Activated gamma-delta T cell treated with Interleukin-2 at 50 U/mL for 16 hours (primary cell): ENCODE data around the gene RSF1.

Source experiments
- DNase-seq: peaks from one replicate; pipeline ENCODE4 v3.0.0-alpha.2; 2020

Gene RSF1

GRCh38 chr11:77749232-77749631 lies 71.3 kb downstream of the RSF1 start:
- no peak for DNase-seq

GRCh38 chr11:77748266-77748665 lies 72.3 kb downstream of the RSF1 start:
- DNase-seq: no peak

- DNase-seq: no peak
Observed at GRCh38 chr11:77747381-77747969, 73.0 kb downstream of the RSF1 start.

DNA sequence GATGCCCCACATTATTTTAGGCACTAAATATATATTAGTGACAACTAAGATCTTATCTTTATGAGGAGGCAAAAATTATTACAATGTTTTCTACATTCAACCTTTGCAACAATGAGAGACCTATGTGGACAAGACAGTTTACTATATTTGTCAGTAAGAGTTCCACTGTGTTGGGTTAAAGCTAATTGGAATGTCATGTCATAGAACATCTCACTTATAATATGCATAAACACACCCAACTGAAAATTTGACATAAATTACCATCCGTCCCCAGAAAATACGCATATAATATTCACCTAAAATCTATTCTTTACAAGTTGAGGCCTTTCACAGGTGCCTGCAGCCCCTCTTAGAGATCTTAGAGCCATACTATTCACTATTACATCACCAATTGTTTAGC lies 84.0 kb downstream of the RSF1 start:
- DNase-seq: no peak

GRCh38 chr11:77734890-77735289 lies 85.6 kb downstream of the RSF1 start:
- DNase-seq: no peak

DNA sequence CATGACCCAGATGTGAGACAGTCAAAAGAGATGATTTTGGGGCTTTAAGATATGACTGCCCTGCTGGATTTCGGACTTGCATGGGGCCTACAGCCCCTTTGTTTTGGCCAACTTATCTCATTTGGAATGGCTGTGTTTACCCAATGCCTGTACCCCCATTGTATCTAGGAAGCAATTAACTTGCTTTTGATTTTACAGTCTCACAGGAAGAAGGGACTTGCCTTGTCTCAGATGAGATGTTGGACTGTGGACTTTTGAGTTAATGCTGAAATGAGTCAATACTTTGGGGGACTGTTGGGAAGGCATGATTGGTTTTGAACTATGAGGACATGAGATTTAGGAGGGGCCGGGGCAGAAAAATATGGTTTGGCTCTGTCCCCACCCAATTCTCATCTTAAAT lies 88.4 kb downstream of the RSF1 start:
- no peak for DNase-seq

GRCh38 chr11:77730789-77731188 lies 89.7 kb downstream of the RSF1 start:
- DNase-seq: no peak

- DNase-seq: no peak
Observed at GRCh38 chr11:77729063-77729462, 91.5 kb downstream of the RSF1 start.

GRCh38 chr11:77728203-77728786 lies 92.2 kb downstream of the RSF1 start:
- no peak for DNase-seq

GRCh38 chr11:77726524-77726923 lies 94.0 kb downstream of the RSF1 start:
- DNase-seq: no peak

GRCh38 chr11:77725433-77725832 lies 95.1 kb downstream of the RSF1 start:
- no peak for DNase-seq

- no peak for DNase-seq
Observed at GRCh38 chr11:77724636-77725035, 95.9 kb downstream of the RSF1 start.

GRCh38 chr11:77723024-77723423 lies 97.5 kb downstream of the RSF1 start:
- DNase-seq: no peak

GRCh38 chr11:77710358-77710757 lies 110.2 kb downstream of the RSF1 start:
- DNase-seq: no peak

DNA sequence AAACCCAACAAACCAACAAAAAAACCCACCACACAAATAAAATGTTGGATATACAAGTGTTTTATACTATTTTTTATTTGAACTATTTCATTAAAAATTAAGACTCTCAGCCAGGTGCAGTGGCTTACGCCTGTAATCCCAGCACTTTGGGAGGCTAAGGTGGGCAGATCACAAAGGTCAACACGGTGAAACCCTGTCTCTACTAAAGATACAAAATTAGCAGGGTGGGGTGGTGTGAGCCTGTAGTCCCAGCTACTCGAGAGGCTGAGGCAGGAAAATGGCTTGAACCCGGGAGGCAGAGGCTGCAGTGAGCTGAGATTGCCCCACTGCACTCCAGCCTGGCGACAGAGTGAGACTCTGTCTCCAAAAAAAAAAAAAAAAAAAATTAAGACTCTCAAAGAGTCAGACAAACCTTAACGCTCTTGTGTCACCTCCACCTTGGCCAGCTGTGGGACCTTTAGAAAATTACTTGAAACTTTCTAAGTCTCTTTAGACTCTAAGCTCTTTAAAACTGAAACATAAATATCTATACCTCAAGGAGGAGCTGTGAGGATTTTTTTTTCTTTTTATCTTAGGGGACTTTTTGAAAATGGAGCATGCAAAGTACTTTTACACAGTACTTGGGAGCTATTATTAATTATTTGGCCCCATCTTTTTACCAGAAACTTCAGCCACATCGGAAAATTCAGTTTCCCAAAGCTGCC lies 114.5 kb downstream of the RSF1 start:
- DNase-seq: no peak

DNA sequence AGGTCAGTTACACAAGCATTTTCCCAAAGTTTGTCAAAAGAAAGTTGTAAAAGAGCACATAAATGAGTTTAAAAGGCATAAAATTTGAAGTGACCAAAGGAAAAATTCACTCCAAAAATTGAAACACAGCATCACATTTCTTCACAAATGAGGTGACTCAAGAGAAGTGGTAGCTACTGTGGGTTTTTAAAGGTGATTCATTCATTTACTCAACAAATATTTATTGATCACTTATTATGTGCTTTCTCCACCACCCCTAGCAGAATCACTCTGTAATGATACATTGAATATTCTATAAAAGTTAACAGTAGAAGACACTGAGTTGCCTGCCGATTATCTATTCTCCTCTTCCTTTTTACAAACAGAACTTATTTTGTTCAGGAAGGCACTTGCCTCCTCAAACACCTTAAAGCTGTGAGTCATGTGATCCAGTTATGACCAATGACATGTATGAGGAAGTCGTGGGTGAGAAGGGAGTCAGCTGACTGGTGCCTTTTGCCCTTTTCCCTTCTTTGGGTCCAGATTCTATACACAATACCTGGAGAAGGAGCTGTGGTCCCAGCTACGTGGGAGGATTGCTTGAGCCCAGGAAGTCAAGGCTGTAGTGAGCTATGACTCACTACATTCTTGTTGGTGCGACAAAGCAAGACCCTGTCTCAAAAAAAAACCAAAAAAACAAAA lies 115.2 kb downstream of the RSF1 start:
- DNase-seq: no peak

DNA sequence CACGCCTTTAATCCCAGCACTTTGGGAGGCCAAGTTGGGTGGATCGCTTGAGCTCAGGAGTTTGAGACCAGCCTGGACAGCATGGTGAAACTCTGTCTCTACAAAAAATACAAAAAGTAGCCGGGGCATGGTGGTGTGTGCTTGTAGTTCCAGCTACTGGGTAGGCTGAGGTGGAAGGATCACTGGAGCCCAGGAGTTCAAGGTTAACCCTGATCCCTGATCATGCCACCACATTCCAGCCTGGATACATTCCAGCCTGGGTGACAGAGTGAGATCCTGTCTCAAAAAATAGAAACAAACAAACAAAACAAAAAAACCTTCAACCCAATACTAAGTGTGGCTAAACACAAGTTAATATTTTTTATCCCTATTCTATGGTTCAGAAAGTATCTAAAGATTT lies 116.5 kb downstream of the RSF1 start:
- no peak for DNase-seq

DNA sequence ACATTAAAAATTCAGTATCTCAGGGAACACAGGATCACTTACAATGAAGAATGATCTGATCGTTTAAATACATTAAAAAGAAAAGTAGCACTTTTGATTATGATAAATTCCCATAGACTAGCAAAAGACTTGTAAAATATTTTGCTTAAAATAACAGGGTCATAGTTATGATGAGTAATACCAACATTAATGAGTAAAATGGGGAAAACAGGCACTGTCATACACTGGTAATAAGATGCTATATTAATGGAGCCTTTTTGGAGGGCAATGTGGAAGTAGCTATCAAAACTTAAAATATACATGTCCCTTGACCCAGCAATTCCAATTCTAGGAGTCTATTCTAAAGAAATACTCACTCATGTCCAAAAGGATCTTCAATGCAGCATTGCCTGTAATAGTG lies 121.1 kb downstream of the RSF1 start:
- DNase-seq: no peak

DNA sequence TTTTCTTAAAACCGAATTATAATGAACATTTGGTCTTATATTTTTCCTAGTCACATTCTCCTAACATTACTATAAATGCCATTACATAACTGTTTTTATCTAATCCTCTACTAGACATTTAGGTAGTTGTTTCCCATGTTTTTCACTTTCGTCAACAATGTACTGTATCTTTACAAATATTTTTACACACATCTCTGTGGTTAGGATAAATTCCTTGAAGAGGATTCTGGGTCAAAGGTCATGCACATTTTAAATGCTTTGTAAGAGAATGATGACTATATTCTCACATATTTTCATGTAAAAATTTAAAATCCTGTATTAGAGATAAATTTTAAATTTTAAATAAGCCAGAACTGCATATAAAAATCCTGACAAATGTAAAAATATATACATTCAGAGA lies 121.6 kb downstream of the RSF1 start:
- no peak for DNase-seq

DNA sequence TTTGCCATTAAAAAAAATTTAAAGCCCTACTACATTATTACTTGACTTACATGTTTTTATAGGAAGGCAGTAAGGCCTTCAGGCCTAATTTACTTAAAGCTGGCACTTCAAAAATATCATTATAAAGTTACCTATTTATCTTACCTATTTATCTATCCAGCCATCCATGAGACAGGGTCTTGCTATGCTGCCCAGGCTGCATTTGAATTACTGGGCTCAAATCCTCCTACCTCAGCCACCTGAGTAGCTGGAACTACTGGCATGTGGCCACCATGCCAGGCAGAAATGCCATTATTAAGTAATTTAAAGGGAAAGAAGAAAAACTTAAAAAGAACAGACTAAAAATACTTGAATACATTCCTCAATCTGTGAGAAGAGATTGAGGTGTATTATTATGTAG lies 122.7 kb downstream of the RSF1 start:
- DNase-seq: no peak

DNA sequence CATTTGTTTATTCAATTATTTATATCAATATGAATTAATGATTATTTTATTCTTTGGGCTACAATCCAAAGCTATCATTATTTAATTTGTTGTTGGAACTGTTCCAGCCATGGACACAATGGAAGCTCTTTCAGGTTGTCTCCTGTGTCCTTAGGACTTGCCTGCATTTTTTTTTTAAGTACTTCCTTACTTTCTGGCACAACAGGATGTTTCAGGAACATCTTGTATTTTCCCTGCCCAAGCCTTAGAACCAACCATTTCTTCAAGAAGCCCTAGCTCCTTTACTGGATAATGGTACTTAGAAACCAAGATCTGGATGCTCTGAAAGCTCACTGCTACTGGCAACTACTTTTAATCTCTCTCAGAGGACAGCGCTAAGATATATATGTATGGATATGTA lies 125.1 kb downstream of the RSF1 start:
- no peak for DNase-seq

DNA sequence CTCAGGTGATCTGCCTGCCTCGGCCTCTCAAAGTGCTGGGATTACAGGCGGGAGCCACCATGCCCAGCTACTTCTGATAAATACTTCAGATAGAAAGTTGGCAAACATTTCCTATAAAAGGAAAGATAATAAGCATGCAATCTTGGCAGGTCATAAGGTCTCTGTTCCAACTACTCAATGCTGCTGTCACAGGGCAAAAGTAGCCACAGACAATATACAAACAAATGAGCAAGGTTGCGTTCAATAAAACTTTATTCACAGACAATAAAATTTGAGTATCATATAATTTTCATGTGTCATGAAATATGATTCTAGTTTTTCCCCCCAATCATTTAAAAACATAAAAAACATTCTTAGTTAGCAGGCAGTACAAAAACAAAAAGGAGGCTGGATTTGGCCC lies 129.9 kb downstream of the RSF1 start:
- DNase-seq: no peak

DNA sequence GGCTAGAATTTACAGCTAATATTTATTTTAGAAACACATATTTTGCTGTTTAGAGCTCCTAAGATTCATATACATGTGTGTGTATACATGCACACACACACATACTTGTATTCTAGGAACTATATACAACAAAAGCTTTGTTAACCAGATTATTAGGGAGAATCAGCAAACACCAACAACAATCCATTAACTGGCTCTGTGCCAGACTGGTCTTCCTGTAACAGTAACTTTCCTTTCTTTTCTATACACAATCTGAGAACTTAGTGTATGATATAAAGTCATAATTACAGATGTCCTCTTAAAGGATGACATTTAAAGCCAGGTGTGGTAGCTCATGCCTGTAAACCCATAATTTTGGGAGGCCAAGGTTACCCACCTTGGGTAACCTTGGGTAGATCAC lies 133.4 kb downstream of the RSF1 start:
- DNase-seq: no peak

DNA sequence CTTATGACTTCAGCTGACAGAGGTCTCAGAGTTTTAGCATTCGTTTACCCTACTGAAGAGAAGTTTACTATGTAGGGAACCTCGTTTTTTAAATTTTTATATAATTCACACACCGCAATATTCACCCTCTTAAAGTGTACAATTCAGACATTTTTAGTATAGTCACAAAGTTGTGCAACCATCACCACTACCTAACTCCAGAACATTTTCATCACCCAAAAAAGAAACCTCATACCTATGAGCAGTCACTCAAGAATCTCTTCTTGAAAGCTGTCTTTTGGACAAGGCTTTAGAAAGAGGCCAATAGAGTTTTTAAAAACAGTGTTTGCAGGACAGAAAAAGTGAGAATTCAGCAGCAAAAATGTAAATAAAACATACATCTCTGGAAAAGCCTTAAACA lies 143.4 kb downstream of the RSF1 start:
- DNase-seq: no peak
